Ureter (tissue), 1 donor: ENCODE measurements around the gene SEPTIN6. TPM values are rescaled to one million over a fixed set of nuclear protein-coding genes. Genes with fewer than 3 reads are reported as not detected.

Experiments
- DNase-seq: peaks from one replicate; pipeline ENCODE4 v3.0.0-alpha.2; 2020; ENCODE audit warnings: low spot score
- total RNA-seq: library from RNA; stranded (reverse); gene quantifications from one replicate; pipeline ENCODE4 v1.2.4, GENCODE V29; 2023
- donor health status: DM: yes; HTN: yes; CAD: no.

SEPTIN6 gene
- total RNA-seq, 1 donor from 2014 or later = 19.0 TPM

DNA sequence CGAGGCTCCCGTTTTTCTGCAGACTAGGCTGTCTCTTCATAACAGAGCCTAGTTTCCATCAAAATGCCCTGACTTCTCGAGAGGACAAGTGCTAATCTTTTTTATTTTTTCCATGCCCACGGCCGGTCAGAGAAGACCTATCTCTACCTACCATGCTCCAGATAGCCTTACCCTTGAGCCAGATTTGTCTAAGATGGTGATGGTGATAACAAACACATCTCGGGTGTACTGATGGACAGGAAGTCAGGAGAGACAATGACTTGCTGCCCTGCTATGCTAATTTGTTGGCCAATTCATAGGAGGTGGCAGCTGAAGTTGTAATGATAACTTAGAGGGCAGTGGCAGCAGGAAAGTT lies 44.6 kb downstream of the SEPTIN6 start:
- no peak for DNase-seq

DNA sequence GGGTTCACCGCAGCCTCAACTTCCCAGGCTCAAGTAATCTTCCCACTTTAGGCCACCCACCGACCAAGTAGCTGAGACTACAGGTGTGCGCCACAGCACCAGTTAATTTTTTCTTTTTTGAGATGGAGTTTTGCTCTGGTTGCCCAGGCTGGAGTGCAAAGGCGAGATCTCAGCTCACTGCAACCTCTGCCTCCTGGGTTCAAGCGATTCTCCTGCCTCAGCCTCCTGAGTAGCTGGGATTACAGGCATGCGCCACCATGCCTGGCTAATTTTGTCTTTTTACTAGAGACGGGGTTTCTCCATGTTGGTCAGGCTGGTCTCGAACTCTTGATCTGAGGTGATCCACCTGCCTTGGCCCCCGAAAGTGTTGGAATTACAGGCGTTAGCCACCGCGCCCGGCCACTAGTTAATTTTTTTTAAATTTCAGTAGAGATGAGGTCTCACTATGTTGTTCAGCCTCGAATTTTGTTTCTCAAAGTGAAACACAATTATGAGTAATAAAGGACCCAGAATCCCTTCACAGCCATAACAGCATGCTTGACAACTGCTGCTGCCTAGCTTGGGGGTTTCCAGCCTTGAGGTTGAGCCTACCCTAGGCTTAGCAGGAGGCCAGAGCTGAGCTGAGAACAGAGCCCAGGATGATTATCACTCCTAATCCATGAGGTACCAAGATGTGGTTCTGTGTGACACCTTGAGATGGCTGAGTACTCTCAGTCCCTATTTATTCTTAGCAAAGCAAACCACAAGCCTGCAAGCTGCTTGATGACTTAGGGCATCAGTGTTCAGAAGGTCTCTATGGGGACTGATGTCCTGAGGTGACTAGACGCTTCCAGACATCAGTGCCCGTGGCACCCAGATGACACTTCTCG lies 45.2 kb downstream of the SEPTIN6 start:
- no peak for DNase-seq

DNA sequence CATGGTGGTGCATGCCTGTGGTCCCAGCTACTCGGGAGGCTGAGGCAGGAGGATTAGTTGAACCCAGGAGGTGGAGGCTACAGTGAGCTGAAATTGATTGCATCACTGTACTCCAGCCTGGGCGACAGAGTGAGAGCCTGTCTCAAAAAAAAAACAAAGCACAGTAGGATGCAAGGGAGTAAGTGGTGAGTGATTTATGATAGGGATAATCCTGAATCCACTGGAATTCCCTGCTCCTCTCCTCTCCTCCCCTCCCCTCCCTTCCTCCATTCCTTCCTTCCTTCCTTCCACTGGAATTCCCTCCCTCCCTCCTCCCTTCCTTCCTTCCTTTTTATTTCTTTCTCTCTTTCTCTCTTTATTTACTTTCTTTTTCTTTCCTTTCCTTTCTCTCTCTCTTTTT lies 45.9 kb downstream of the SEPTIN6 start:
- no peak for DNase-seq

DNA sequence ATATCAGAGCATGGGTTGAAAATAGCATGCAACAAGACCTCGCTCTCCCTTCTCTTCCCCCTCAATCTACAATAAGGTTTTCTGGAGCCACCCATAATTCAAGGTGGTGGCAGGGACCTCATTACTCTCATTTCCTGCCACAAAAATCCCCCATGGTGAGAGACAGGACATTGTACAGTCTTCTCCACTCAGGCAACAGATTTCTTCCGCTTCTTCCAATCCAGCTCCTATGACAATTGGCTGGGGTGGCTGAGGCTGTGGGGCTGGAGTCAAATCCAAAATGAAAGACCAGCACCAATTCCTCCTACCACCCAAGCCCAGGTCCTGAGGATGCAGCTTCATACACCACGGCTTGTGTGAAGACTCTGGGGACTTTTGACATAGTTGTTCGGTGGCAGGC lies 46.5 kb downstream of the SEPTIN6 start:
- no peak for DNase-seq

DNA sequence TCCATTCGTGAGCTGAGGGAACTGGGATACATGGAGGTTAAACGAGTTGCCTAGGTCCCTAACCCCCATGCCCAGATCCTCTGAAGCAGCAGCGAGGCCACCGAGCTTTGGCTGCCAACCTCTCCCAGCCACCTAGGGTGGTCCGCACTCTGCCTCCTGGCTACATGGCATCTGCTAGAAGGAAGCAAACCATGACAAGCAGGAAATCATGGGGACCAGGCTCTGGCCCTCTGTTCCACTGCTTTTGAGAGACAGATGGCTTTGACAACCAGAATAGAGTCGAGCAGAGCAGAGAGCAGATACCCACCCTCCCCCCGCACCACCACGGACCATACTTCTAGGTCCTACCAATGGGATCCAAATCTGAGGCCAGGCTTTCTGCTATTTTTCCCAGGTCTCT lies 49.3 kb downstream of the SEPTIN6 start:
- no peak for DNase-seq

Other genes with a start within 250 kb of the SEPTIN6 start
- gene SLC25A5, start 224.7 kb downstream of the SEPTIN6 start, total RNA-seq = 243 TPM
- gene STEEP1, start 127.8 kb downstream of the SEPTIN6 start, total RNA-seq = 27.9 TPM
- 39.9 TPM for gene UBE2A, start 118.6 kb downstream of the SEPTIN6 start, total RNA-seq
- gene NKRF, start 86.7 kb downstream of the SEPTIN6 start, total RNA-seq = 12.2 TPM
- 0.57 TPM for gene SOWAHD, start 65.4 kb upstream of the SEPTIN6 start, total RNA-seq
- gene RPL39, start 98.5 kb upstream of the SEPTIN6 start, total RNA-seq = 1,906 TPM
- gene UPF3B, start 159.8 kb upstream of the SEPTIN6 start, total RNA-seq = 7.0 TPM
- 13.0 TPM for gene RNF113A, start 178.6 kb upstream of the SEPTIN6 start, total RNA-seq
- 71.7 TPM for gene NDUFA1, start 178.7 kb upstream of the SEPTIN6 start, total RNA-seq
- not detected for gene AKAP14, start 202.7 kb upstream of the SEPTIN6 start, total RNA-seq